ENCODE data around the gene KIFAP3.

The KIFAP3 gene

GRCh38 chr1:169974067-169974466, 100.4 kb downstream of the KIFAP3 start:
- DNase-seq = no peak
- no peak for TF ChIP-seq POLR2A (IDR thresholded peaks at IDR 0.05; ENCODE audit: low read length)
- TF ChIP-seq GATA1 (IDR thresholded peaks at IDR 0.05; ENCODE audit: low read depth, low read length) = no peak

- no peak for TF ChIP-seq GATA1 (IDR thresholded peaks at IDR 0.05; ENCODE audit: low read depth, low read length)
- no peak for TF ChIP-seq POLR2A (IDR thresholded peaks at IDR 0.05; ENCODE audit: low read length)
- DNase-seq = no peak
These were observed 104.4 kb downstream of the KIFAP3 start for GRCh38 chr1:169970114-169970513.

- no peak for TF ChIP-seq POLR2A (IDR thresholded peaks at IDR 0.05; ENCODE audit: low read length)
- TF ChIP-seq GATA1 (IDR thresholded peaks at IDR 0.05; ENCODE audit: low read depth, low read length) = no peak
- DNase-seq = no peak
These were observed 106.3 kb downstream of the KIFAP3 start for GRCh38 chr1:169968174-169968573.

- no peak for DNase-seq
- no peak for TF ChIP-seq POLR2A (IDR thresholded peaks at IDR 0.05; ENCODE audit: low read length)
- no peak for TF ChIP-seq GATA1 (IDR thresholded peaks at IDR 0.05; ENCODE audit: low read depth, low read length)
These were observed 110.3 kb downstream of the KIFAP3 start for GRCh38 chr1:169964206-169964605.

- DNase-seq = no peak
- TF ChIP-seq GATA1 (IDR thresholded peaks at IDR 0.05; ENCODE audit: low read depth, low read length) = no peak
- TF ChIP-seq POLR2A (IDR thresholded peaks at IDR 0.05; ENCODE audit: low read length) = no peak
These were observed 114.8 kb downstream of the KIFAP3 start for GRCh38 chr1:169959686-169960085.

- no peak for TF ChIP-seq GATA1 (IDR thresholded peaks at IDR 0.05; ENCODE audit: low read depth, low read length)
- TF ChIP-seq POLR2A (IDR thresholded peaks at IDR 0.05; ENCODE audit: low read length) = no peak
- no peak for DNase-seq
These were observed 115.5 kb downstream of the KIFAP3 start for GRCh38 chr1:169958987-169959386.

GRCh38 chr1:169957884-169958283, 116.6 kb downstream of the KIFAP3 start:
- TF ChIP-seq POLR2A (IDR thresholded peaks at IDR 0.05; ENCODE audit: low read length) (no peak), GATA1 (IDR thresholded peaks at IDR 0.05; ENCODE audit: low read depth, low read length) (no peak)
- DNase-seq = no peak

GRCh38 chr1:169951108-169951507, 123.4 kb downstream of the KIFAP3 start:
- no peak for TF ChIP-seq GATA1 (IDR thresholded peaks at IDR 0.05; ENCODE audit: low read depth, low read length)
- DNase-seq = no peak

GRCh38 chr1:169949139-169949538, 125.4 kb downstream of the KIFAP3 start:
- TF ChIP-seq POLR2A (IDR thresholded peaks at IDR 0.05; ENCODE audit: low read length) (no peak), GATA1 (IDR thresholded peaks at IDR 0.05; ENCODE audit: low read depth, low read length) (no peak)
- DNase-seq = no peak

- DNase-seq = no peak
- TF ChIP-seq POLR2A (IDR thresholded peaks at IDR 0.05; ENCODE audit: low read length) = no peak
- no peak for TF ChIP-seq GATA1 (IDR thresholded peaks at IDR 0.05; ENCODE audit: low read depth, low read length)
These were observed 128.3 kb downstream of the KIFAP3 start for GRCh38 chr1:169946206-169946605.

- TF ChIP-seq POLR2A (IDR thresholded peaks at IDR 0.05; ENCODE audit: low read length) = no peak
- no peak for DNase-seq
These were observed 129.3 kb downstream of the KIFAP3 start for GRCh38 chr1:169945181-169945580.

GRCh38 chr1:169944621-169945020, 129.9 kb downstream of the KIFAP3 start:
- no peak for TF ChIP-seq POLR2A (IDR thresholded peaks at IDR 0.05; ENCODE audit: low read length)
- TF ChIP-seq GATA1 (IDR thresholded peaks at IDR 0.05; ENCODE audit: low read depth, low read length) = no peak
- DNase-seq = no peak

- TF ChIP-seq GATA1 (IDR thresholded peaks at IDR 0.05; ENCODE audit: low read depth, low read length) (no peak), POLR2A (IDR thresholded peaks at IDR 0.05; ENCODE audit: low read length) (no peak)
- DNase-seq = no peak
These were observed 130.4 kb downstream of the KIFAP3 start for GRCh38 chr1:169943963-169944526.

GRCh38 chr1:169941982-169942830, 132.3 kb downstream of the KIFAP3 start:
- TF ChIP-seq POLR2A (IDR thresholded peaks at IDR 0.05; ENCODE audit: low read length) (no peak), GATA1 (IDR thresholded peaks at IDR 0.05; ENCODE audit: low read depth, low read length) (no peak)
- DNase-seq = no peak

Measured in erythroblast (primary cell).